GM23338 (cell line): ENCODE data around the gene OR10A4. TPM values are rescaled to one million over a fixed set of nuclear protein-coding genes. Genes with fewer than 3 reads are reported as not detected.

ENCODE experiments used
- ATAC-seq: fragments of 200-7000 bp; cut with Tn5 transposase; 3 replicates; pipeline ENCODE4 v1.9.1; 2020
- DNase-seq: peaks from one replicate; pipeline ENCODE4 v3.0.0-alpha.2; 2015; ENCODE audit warnings: low spot score
- H2AFZ ChIP-seq: fragments of 200-600 bp; sonication (generic); 2 replicates; pipeline ENCODE4 v1.8.0; 2016; ENCODE audit warnings: antibody characterized with exemption, mild to moderate bottlenecking, moderate library complexity
- H3F3A ChIP-seq: fragments of 200-600 bp; sonication (generic); replicated peaks from 2 replicates; pipeline ENCODE4 v1.8.0; 2017; ENCODE audit warnings: antibody characterized with exemption, mixed run types, low read depth
- H3K27ac ChIP-seq: fragments of 200-600 bp; sonication (generic); 2 replicates; pipeline ENCODE4 v1.6.1; 2016; ENCODE audit warnings: low read depth
- H3K27me3 ChIP-seq: fragments of 200-600 bp; sonication (generic); 2 replicates; pipeline ENCODE4 v1.8.0; 2016; ENCODE audit warnings: mild to moderate bottlenecking, mixed run types, moderate library complexity; ENCODE audit not compliant: insufficient read depth
- H3K36me3 ChIP-seq: fragments of 200-600 bp; sonication (generic); 2 replicates; pipeline ENCODE4 v1.8.0; 2016; ENCODE audit warnings: mild to moderate bottlenecking; ENCODE audit not compliant: insufficient read depth
- H3K4me1 ChIP-seq: fragments of 200-600 bp; sonication (generic); 2 replicates; pipeline ENCODE4 v1.8.0; 2016; ENCODE audit warnings: mild to moderate bottlenecking, moderate library complexity; ENCODE audit not compliant: insufficient read depth
- H3K4me2 ChIP-seq: fragments of 200-600 bp; sonication (generic); 2 replicates; pipeline ENCODE4 v1.7.1; 2017; ENCODE audit warnings: mixed run types
- H3K4me3 ChIP-seq: fragments of 200-600 bp; sonication (generic); 2 replicates; pipeline ENCODE4 v1.6.1; 2016; ENCODE audit warnings: mixed run types
- H3K79me2 ChIP-seq: fragments of 200-600 bp; sonication (generic); replicated peaks from 2 replicates; pipeline ENCODE4 v1.8.0; 2017; ENCODE audit warnings: mild to moderate bottlenecking; ENCODE audit not compliant: insufficient read depth
- H3K9me2 ChIP-seq: fragments of 200-600 bp; sonication (generic); 2 replicates; pipeline ENCODE4 v1.8.0; 2017; ENCODE audit not compliant: insufficient read depth
- H4K20me1 ChIP-seq: fragments of 200-600 bp; sonication (generic); replicated peaks from 2 replicates; pipeline ENCODE4 v1.8.0; 2017; ENCODE audit warnings: mild to moderate bottlenecking; ENCODE audit not compliant: insufficient read depth
- H3K27ac Mint-ChIP-seq: 2 replicates; pipeline ENCODE4 v1.8.0; 2020; ENCODE audit warnings: inconsistent platforms, mild to moderate bottlenecking, moderate library complexity, mixed read lengths
- H3K27me3 Mint-ChIP-seq: 3 replicates; pipeline ENCODE4 v1.8.0; 2022; ENCODE audit warnings: low read depth, mild to moderate bottlenecking, moderate library complexity, mixed read lengths, inconsistent platforms; ENCODE audit not compliant: insufficient read depth, poor library complexity
- H3K36me3 Mint-ChIP-seq: 3 replicates; pipeline ENCODE4 v1.8.0; 2021; ENCODE audit warnings: low read depth, mild to moderate bottlenecking, inconsistent platforms, moderate library complexity, mixed read lengths
- H3K4me1 Mint-ChIP-seq: 3 replicates; pipeline ENCODE4 v1.8.0; 2020; ENCODE audit warnings: mild to moderate bottlenecking, inconsistent platforms, mixed read lengths
- H3K4me3 Mint-ChIP-seq: 3 replicates; pipeline ENCODE4 v1.8.0; 2021; ENCODE audit warnings: moderate library complexity, mild to moderate bottlenecking, inconsistent platforms, mixed read lengths
- H3K9me3 Mint-ChIP-seq: 3 replicates; pipeline ENCODE4 v1.8.0; 2020; ENCODE audit warnings: moderate library complexity, mild to moderate bottlenecking, inconsistent platforms, mixed read lengths
- EZH2 ChIP-seq: fragments of 200-600 bp; sonication (generic); IDR thresholded peaks from one replicate; pipeline ENCODE4 v1.8.0; 2017; ENCODE audit warnings: antibody characterized with exemption, mild to moderate bottlenecking, low read depth; ENCODE audit not compliant: unreplicated experiment
- POLR2AphosphoS5 ChIP-seq: IDR thresholded peaks from 2 replicates; pipeline ENCODE4 v1.6.1; 2016; ENCODE audit warnings: antibody characterized with exemption, low read depth
- ZNF331 ChIP-seq: fragments of 250-450 bp; sonication (Bioruptor Pico); IDR thresholded peaks from 2 replicates; pipeline ENCODE4 v1.5.0; 2020; ENCODE audit warnings: low read depth, mild to moderate bottlenecking, moderate library complexity
- polyA plus RNA-seq: library from polyadenylated mRNA; unstranded; fragments of >200 nt; fragmentation: Nextera tagmentation; extraction: Ambion mirVana; gene quantifications from 2 replicates; pipeline ENCODE4 v1.2.1, GENCODE V29; 2016
- total RNA-seq: library from RNA; depleted of rRNA; stranded (reverse); fragments of >200 nt; shearing (Covaris generic); gene quantifications from 2 replicates; pipeline ENCODE4 v1.2.3, GENCODE V29; 2014
- TF ChIP-seq, protein P1 (sequence below): fragments of 250-450 bp; sonication (Bioruptor Pico); IDR thresholded peaks from 2 replicates; pipeline ENCODE4 v1.5.0; 2020; ENCODE audit warnings: mild to moderate bottlenecking, moderate library complexity

The OR10A4 gene
- total and polyA plus RNA-seq, 2 experiments from 2014 or later, result 0.21 TPM; not detected in 1

DNA sequence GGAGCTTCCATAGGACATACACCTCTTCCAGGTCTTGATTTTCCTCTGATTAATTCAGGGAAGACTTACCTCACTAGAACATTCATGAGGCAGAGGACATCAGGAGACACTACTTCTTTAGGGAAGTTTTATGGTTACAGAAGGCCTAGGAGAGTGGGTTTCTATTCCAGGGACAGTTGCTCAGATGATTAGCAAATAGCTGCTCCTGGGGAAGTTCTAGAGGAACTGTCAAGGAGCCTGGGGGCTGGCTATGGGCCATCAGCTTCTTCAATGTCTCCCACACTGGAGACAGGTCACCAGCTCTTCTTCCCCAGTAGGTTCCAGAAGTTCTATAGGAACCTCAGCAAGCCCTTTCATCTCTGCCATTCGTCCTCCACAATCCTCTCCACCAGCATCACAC, 42.4 kb upstream of the OR10A4 start:
- H3K27ac ChIP-seq, result no peak overlapping the region
- Mint-ChIP-seq H3K4me3 (no peak overlapping the region), H3K36me3 (no peaks in the 10 kb centered on the region), H3K4me1 (no peaks in the 10 kb centered on the region), H3K27ac (no peak overlapping the region), H3K9me3 (no peaks in the 10 kb centered on the region), H3K27me3 (no peaks in the 10 kb centered on the region)
- DNase-seq (no peak), ATAC-seq (no peak)
- H3K27me3 ChIP-seq, result no peaks in the 10 kb centered on the region
- H4K20me1 ChIP-seq, result no peaks in the 10 kb centered on the region
- no peaks in the 10 kb centered on the region for H3K79me2 ChIP-seq
- H3K4me1 ChIP-seq, result no peaks in the 10 kb centered on the region
- H2AFZ ChIP-seq, result no peak overlapping the region
- H3K4me3 ChIP-seq, result no peak overlapping the region
- TF ChIP-seq POLR2AphosphoS5, result no peak
- TF ChIP-seq ZNF331 (CRISPR knock-in tag), result no peak
- TF ChIP-seq, protein P1, sequence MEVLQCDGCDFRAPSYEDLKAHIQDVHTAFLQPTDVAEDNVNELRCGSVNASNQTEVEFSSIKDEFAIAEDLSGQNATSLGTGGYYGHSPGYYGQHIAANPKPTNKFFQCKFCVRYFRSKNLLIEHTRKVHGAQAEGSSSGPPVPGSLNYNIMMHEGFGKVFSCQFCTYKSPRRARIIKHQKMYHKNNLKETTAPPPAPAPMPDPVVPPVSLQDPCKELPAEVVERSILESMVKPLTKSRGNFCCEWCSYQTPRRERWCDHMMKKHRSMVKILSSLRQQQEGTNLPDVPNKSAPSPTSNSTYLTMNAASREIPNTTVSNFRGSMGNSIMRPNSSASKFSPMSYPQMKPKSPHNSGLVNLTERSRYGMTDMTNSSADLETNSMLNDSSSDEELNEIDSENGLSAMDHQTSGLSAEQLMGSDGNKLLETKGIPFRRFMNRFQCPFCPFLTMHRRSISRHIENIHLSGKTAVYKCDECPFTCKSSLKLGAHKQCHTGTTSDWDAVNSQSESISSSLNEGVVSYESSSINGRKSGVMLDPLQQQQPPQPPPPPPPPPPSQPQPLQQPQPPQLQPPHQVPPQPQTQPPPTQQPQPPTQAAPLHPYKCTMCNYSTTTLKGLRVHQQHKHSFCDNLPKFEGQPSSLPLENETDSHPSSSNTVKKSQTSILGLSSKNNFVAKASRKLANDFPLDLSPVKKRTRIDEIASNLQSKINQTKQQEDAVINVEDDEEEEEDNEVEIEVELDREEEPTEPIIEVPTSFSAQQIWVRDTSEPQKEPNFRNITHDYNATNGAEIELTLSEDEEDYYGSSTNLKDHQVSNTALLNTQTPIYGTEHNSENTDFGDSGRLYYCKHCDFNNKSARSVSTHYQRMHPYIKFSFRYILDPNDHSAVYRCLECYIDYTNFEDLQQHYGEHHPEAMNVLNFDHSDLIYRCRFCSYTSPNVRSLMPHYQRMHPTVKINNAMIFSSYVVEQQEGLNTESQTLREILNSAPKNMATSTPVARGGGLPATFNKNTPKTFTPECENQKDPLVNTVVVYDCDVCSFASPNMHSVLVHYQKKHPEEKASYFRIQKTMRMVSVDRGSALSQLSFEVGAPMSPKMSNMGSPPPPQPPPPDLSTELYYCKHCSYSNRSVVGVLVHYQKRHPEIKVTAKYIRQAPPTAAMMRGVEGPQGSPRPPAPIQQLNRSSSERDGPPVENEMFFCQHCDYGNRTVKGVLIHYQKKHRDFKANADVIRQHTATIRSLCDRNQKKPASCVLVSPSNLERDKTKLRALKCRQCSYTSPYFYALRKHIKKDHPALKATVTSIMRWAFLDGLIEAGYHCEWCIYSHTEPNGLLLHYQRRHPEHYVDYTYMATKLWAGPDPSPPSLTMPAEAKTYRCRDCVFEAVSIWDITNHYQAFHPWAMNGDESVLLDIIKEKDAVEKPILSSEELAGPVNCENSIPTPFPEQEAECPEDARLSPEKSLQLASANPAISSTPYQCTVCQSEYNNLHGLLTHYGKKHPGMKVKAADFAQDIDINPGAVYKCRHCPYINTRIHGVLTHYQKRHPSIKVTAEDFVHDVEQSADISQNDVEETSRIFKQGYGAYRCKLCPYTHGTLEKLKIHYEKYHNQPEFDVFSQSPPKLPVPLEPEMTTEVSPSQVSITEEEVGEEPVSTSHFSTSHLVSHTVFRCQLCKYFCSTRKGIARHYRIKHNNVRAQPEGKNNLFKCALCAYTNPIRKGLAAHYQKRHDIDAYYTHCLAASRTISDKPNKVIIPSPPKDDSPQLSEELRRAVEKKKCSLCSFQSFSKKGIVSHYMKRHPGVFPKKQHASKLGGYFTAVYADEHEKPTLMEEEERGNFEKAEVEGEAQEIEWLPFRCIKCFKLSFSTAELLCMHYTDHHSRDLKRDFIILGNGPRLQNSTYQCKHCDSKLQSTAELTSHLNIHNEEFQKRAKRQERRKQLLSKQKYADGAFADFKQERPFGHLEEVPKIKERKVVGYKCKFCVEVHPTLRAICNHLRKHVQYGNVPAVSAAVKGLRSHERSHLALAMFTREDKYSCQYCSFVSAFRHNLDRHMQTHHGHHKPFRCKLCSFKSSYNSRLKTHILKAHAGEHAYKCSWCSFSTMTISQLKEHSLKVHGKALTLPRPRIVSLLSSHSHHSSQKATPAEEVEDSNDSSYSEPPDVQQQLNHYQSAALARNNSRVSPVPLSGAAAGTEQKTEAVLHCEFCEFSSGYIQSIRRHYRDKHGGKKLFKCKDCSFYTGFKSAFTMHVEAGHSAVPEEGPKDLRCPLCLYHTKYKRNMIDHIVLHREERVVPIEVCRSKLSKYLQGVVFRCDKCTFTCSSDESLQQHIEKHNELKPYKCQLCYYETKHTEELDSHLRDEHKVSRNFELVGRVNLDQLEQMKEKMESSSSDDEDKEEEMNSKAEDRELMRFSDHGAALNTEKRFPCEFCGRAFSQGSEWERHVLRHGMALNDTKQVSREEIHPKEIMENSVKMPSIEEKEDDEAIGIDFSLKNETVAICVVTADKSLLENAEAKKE, result no peak
- H3K4me2 ChIP-seq, result no peak overlapping the region
- H3K9me2 ChIP-seq, result peaks cover 3% of the 10 kb centered on the region; the same call in 1 of the 2 replicates
- H3F3A ChIP-seq, result no peaks in the 10 kb centered on the region
- H3K36me3 ChIP-seq, result no peaks in the 10 kb centered on the region

DNA sequence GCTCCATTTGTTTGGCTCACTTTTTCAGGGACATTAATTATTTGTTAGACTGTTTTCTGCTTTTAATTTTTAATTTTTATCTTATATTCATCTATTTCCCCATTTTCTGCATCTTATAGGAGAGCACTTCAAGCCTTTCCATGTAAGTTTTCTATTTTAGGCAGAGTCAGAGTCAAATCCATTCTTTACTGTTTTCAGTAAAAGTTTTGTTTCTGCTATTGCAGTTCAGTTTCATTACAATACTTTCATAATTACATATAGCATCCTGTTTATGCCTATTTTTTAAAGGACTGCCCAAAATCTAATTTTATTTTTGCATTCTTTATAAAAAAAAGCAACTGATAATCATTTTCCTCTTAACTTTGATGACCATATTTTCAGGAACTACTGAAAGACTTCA, 34.7 kb upstream of the OR10A4 start:
- no peak overlapping the region for H2AFZ ChIP-seq
- no peak overlapping the region for H3K4me2 ChIP-seq
- no peak for TF ChIP-seq EZH2
- Mint-ChIP-seq H3K36me3 (0 out of 3 replicates have a peak, but pooled peaks cover 6% of the 10 kb centered on the region), H3K9me3 (peaks cover 6% of the 10 kb centered on the region), H3K27me3 (peaks cover 1% of the 10 kb centered on the region), H3K4me3 (no peak overlapping the region), H3K4me1 (peaks cover 11% of the 10 kb centered on the region; the same call in 2 of the 3 replicates), H3K27ac (no peak overlapping the region)
- peaks cover under 1% of the 10 kb centered on the region; the same call in 1 of the 2 replicates for H3K9me2 ChIP-seq
- H3K4me3 ChIP-seq, result no peak overlapping the region
- no peaks in the 10 kb centered on the region for H4K20me1 ChIP-seq
- H3K4me1 ChIP-seq, result peaks cover 7% of the 10 kb centered on the region; the same call in 1 of the 2 replicates
- no peaks in the 10 kb centered on the region for H3K27me3 ChIP-seq
- DNase-seq (no peak), ATAC-seq (no peak)
- no peaks in the 10 kb centered on the region for H3K36me3 ChIP-seq
- H3F3A ChIP-seq, result no peaks in the 10 kb centered on the region
- no peak overlapping the region for H3K27ac ChIP-seq
- H3K79me2 ChIP-seq, result no peaks in the 10 kb centered on the region
